Measurements from ENCODE around the gene TACC2. TPM values are rescaled to one million over a fixed set of nuclear protein-coding genes. Genes with fewer than 3 reads are reported as not detected.

Gene TACC2
- total RNA-seq: 1.1 and 3.6 TPM in 2 replicates

DNA sequence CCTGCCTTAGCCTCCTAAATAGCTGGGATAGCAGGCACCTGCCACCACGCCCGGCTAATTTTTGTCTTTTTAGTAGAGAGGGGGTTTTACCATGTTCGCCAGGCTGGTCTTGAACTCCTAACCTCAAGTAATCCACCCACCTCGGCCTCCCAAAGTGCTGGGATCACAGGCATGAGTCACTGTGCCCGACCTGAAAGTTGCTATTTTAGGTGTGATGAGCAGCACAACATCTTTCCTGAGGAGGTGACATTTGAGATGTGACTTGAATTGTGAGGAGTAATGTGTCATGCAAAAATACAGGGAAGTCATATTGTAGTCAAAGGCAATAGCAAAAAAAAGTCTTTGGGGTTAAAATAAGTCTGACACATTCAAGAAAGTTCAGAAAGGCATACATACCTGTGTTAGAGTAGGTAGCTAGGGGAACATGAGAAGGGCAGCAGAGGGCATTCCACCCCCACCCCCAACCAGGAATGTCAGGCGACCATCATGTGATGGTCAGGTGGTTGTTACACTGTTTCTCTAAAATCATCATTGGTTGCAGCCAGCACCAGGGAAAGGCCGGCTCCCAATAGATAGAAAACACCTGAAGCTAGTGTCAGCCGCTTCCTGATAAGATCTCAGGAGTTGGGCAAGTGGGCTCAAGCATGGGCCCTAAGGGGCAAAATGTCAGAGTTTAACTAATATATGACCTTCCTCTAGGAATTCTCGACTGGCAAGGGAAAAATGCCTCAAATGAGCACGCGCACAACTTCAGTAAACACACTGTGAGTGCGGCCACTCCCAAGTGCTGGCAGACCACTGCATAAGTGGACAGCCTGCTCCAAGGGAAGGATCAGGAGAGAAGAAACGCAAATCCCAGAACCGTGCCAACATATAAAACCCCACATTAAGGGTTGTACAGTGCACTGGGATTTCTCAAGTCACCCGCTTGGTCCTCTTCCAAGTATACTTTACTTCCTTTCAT, at the start of gene TACC2:
Gene TACC2, plus strand, starts transcription at position 803 of the 964 bp plus-strand sequence. CDS start 32,819 bp downstream, outside the sequence.

DNA sequence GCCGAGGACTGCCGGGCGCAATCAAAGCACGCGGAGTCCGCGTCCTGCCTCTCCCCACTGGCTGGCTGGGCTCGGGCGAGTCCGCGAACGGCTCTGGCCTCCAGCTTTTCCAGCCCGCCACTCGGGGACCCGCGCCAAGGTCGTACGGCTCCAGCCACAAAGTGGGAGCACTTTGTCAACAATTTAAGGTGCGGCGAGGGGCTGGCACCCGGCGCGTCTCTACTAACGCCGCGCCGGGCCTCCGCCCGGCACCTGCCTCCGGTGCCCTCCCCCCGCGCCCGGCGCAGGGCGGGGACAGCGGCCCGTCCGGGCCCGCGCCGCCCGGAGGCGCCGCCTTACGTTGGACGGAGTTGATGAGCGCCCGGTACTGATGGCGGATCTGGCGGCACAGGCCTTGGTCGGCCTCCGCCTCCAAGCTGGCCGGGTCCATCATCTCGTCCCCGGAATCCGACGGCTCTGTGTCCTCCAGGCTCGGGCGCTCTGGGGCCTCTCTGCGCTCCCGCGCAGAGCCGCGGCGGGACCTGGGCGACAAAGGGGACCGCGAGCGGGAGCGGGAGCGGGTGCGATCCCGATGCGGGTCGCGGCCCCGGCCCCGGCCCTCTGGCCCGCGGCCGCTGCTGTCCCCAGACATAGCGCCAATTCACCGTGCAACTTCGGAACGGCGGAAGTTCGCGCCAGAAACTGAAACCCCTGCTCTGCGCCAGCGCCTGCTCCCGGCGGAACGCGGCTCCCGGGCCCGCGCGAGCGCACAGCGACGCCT, 14.2 kb upstream of the TACC2 start, which contains the start of gene NSMCE4A:
Gene NSMCE4A, minus strand, starts transcription at position 683 of the 760 bp plus-strand sequence. Its CDS starts 52 bp downstream, at position 631.

DNA sequence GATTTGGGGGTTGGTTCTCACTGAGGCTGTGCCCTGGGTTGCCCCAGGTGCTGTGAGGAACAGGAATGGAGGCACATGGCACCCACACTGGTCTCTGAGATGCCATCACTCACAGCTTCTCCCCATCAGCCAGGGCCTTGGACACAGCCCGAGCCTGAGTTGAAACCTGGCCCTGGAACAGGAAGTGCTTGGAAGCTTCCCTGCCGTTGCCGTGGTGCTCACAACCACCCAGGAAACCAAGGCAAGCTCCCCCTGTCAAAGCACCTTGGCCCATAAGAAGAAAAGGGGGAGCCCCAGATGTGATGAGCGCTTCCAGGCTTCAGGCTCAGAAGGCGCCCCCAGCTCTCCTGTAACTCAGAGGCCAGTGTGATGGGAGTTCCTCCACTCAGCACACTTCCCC, 282.1 kb downstream of the TACC2 start, which contains the start of gene BTBD16:
Gene BTBD16, plus strand, starts transcription at position 221 of the 400 bp plus-strand sequence. CDS start 3,786 bp downstream, outside the sequence.

Other genes starting within 250 kb of the TACC2 start
- 33.9 and 36.1 TPM in 2 replicates for gene ATE1, start 61.1 kb upstream of the TACC2 start, total RNA-seq
- 12.7 and 30.1 TPM in 2 replicates for gene NSMCE4A, start 13.9 kb upstream of the TACC2 start, total RNA-seq